Natural killer cell treated with Interleukin-12 subunit alpha and Interleukin-12 subunit beta and Interleukin-15 and Interleukin-18, amount 100 ng/mL, for 72 hours (primary cell): ENCODE measurements around the gene ZCCHC2. TPM values are rescaled to one million over a fixed set of nuclear protein-coding genes. Genes with fewer than 3 reads are reported as not detected.
A peak's percentile ranks its signal among the peaks of the same experiment; 100 is the strongest.

Experiments used
- ATAC-seq, 2 donors: fragments of 150-1000 bp; cut with Tn5 transposase in 1 of 2; sonication (Bioruptor Pico), chemical (Tn5 transposase) in 1 of 2; 2 replicates each; pipeline ENCODE4 v1.10.0; 2021
- DNase-seq: peaks from one replicate; pipeline ENCODE4 v3.0.0; 2022; ENCODE audit warnings: low spot score
- H3K27ac Mint-ChIP-seq, 2 donors: 1 replicate in 1 of 2; 2 replicates in 1 of 2; pipeline ENCODE4 v1.8.0; 2022; ENCODE audit warnings: mixed read lengths in 2 of 2, mild to moderate bottlenecking in 1 of 2, moderate library complexity in 1 of 2
- H3K27me3 Mint-ChIP-seq, 2 donors: 1 replicate in 1 of 2; 2 replicates in 1 of 2; pipeline ENCODE4 v1.8.0; 2022; ENCODE audit warnings: mixed read lengths in 2 of 2
- H3K36me3 Mint-ChIP-seq: one replicate; pipeline ENCODE4 v1.8.0; 2022; ENCODE audit warnings: mixed read lengths
- H3K4me1 Mint-ChIP-seq, 2 donors: 1 replicate in 1 of 2; 2 replicates in 1 of 2; pipeline ENCODE4 v1.8.0; 2022; ENCODE audit warnings: low read depth in 2 of 2, mixed read lengths in 2 of 2, mild to moderate bottlenecking in 1 of 2
- H3K4me3 Mint-ChIP-seq: one replicate; pipeline ENCODE4 v1.8.0; 2022; ENCODE audit warnings: mixed read lengths
- H3K9me3 Mint-ChIP-seq: 2 replicates; pipeline ENCODE4 v1.8.0; 2022; ENCODE audit warnings: mixed read lengths
- total RNA-seq, 2 donors: library from RNA; stranded (reverse); gene quantifications; one replicate each; pipeline ENCODE4 v1.2.3, GENCODE V29; 2022

Gene ZCCHC2
- total RNA-seq, 2 donors from 2014 or later = 46.3 to 51.2 TPM

- peaks cover 33 to 45% of the 10 kb centered on the region in 2 donors for H3K4me1 Mint-ChIP-seq
- no peaks in the 10 kb centered on the region for H3K36me3 Mint-ChIP-seq
- peak overlapping the region; percentile 48 for H3K4me3 Mint-ChIP-seq
- H3K27ac Mint-ChIP-seq = peak overlapping the region; percentile 76 to 86
- no peaks in the 10 kb centered on the region for H3K27me3 Mint-ChIP-seq
- H3K9me3 Mint-ChIP-seq = no peaks in the 10 kb centered on the region
- ATAC-seq (peak; percentile 77 to 87), DNase-seq (peak; percentile 80)
Measured at GRCh38 chr18:62584241-62585120, 61.7 kb downstream of the ZCCHC2 start.

- Mint-ChIP-seq H3K36me3 (no peaks in the 10 kb centered on the region), H3K4me1 (peaks cover 31 to 45% of the 10 kb centered on the region in 2 donors), H3K27ac (peak overlapping the region; percentile 76 to 86), H3K27me3 (no peaks in the 10 kb centered on the region), H3K4me3 (peak overlapping the region; percentile 48), H3K9me3 (no peaks in the 10 kb centered on the region)
- DNase-seq = no peak
- peak; percentile 72 to 75 for ATAC-seq
Measured at GRCh38 chr18:62585274-62586150, 62.7 kb downstream of the ZCCHC2 start.

- DNase-seq (peak; percentile 78), ATAC-seq (peak; percentile 82 to 83)
- Mint-ChIP-seq H3K9me3 (no peaks in the 10 kb centered on the region), H3K27me3 (no peaks in the 10 kb centered on the region), H3K4me3 (peak overlapping the region; percentile 48), H3K4me1 (peaks cover 31 to 45% of the 10 kb centered on the region in 2 donors), H3K27ac (peak overlapping the region; percentile 76 to 86), H3K36me3 (no peaks in the 10 kb centered on the region)
Measured at GRCh38 chr18:62586151-62586774, 63.4 kb downstream of the ZCCHC2 start.

GRCh38 chr18:62586781-62587487 is 64.1 kb downstream of the ZCCHC2 start:
- H3K27ac Mint-ChIP-seq = peak overlapping the region; percentile 76 to 86
- H3K4me3 Mint-ChIP-seq = peak overlapping the region; percentile 48
- DNase-seq (no peak), ATAC-seq (no peak)
- no peaks in the 10 kb centered on the region for H3K27me3 Mint-ChIP-seq
- no peaks in the 10 kb centered on the region for H3K9me3 Mint-ChIP-seq
- H3K4me1 Mint-ChIP-seq = peaks cover 31 to 45% of the 10 kb centered on the region in 2 donors
- no peaks in the 10 kb centered on the region for H3K36me3 Mint-ChIP-seq

DNA sequence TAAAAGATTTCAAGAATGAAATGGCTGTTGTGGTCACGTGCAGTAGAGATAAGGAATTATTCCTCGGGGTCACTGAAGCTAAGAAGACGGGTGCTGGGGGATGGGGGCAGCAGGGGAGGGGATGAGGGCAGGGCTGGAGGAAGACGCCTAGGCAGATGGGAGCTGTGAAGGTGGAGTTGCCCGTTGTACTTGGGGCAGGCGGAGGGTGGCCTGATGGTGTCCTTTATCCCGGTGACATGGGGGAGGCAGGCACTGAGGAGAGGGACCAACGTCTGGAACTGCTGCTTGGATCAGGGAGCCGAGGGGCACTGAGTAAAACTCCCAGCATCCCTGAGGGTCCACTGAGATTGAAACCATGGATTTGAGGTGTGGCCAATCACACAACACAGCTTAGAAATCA is 64.9 kb downstream of the ZCCHC2 start:
- Mint-ChIP-seq H3K4me1 (peaks cover 31 to 45% of the 10 kb centered on the region in 2 donors), H3K4me3 (no peak overlapping the region), H3K9me3 (no peaks in the 10 kb centered on the region), H3K27me3 (peaks cover 4 to 6% of the 10 kb centered on the region in 2 donors), H3K36me3 (no peaks in the 10 kb centered on the region), H3K27ac (no peak overlapping the region)
- ATAC-seq = no peak
- no peak for DNase-seq

DNA sequence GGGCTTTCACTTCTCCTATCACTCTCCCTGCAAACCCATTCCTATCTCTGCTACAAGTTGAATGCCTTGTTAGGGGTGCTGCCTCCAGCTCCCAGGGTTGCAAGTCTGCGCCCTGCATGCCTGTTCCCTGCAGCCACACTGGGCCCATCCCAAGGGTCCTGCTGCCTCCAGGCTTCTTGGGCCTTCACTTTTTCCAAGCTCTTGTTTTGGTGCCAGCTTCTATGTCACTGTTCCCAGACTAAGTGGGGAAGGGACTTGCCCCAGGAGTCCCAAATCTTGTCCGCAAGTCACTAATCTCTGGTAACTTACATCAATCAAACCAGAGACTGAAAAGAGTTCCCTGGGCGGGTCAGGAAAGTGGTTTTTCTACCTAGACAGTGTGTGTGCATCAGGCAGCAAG is 65.4 kb downstream of the ZCCHC2 start:
- no peaks in the 10 kb centered on the region for H3K9me3 Mint-ChIP-seq

DNA sequence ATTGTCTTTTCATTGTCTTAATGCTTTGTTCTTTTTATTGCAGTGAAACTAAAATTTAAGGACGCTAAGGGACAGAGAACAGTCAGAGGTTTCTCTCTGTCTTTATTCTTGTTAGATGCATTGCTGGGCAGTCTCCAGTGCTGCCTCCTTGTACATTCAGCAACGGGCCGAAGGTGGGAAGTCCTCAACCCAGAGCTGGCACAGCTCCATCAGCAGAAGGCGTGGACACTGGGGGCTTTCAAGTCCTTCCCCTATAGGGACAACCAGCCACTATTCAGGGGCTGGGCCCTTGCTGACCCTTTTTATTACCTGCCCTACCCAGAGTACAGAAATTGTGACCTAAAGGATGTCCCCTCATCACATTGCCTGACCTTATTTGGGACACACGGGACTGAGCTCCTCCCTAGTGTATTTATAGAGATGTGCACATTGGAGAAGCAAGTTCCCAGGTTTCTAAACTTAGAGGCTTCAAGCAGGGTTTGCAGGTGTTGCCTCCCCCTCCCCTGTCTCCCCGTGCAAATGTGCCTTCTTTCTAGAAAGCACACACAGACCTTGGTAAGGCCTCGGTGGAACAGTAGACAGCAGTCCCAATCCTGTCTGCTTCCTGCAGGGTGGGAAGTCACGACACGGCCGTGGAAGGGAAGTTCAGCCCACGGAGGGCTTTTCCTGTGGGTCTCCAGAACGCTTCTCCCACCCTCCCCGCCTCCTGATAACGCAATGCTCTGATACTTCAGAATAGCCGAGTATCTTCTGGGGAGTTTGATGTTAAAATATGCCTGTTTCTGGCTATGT is 68.2 kb downstream of the ZCCHC2 start:
- DNase-seq (no peak), ATAC-seq (no peak)
- H3K9me3 Mint-ChIP-seq = no peaks in the 10 kb centered on the region
- peaks cover 4 to 6% of the 10 kb centered on the region in 2 donors for H3K27me3 Mint-ChIP-seq
- H3K4me3 Mint-ChIP-seq = no peak overlapping the region
- H3K36me3 Mint-ChIP-seq = no peaks in the 10 kb centered on the region
- no peak overlapping the region for H3K27ac Mint-ChIP-seq
- H3K4me1 Mint-ChIP-seq = peaks cover 9 to 13% of the 10 kb centered on the region in 2 donors

More for the DNA sequence above, 65.4 kb downstream of the ZCCHC2 start:
- H3K27ac Mint-ChIP-seq = no peak overlapping the region
- no peak for ATAC-seq
- H3K27me3 Mint-ChIP-seq = peaks cover 4 to 6% of the 10 kb centered on the region in 2 donors
- H3K4me3 Mint-ChIP-seq = no peak overlapping the region
- peaks cover 31 to 41% of the 10 kb centered on the region in 2 donors for H3K4me1 Mint-ChIP-seq
- H3K36me3 Mint-ChIP-seq = no peaks in the 10 kb centered on the region
- no peak for DNase-seq

GRCh38 chr18:62596145-62597005 is 73.5 kb downstream of the ZCCHC2 start:
- Mint-ChIP-seq H3K4me1 (no peaks in the 10 kb centered on the region), H3K27ac (no peak overlapping the region), H3K27me3 (peaks cover 30 to 50% of the 10 kb centered on the region in 2 donors), H3K4me3 (no peak overlapping the region), H3K36me3 (no peaks in the 10 kb centered on the region), H3K9me3 (no peaks in the 10 kb centered on the region)
- DNase-seq (no peak), ATAC-seq (peak; percentile 11 to 51)

- H3K27ac Mint-ChIP-seq = no peak overlapping the region
- no peaks in the 10 kb centered on the region for H3K4me1 Mint-ChIP-seq
- no peak overlapping the region for H3K4me3 Mint-ChIP-seq
- H3K27me3 Mint-ChIP-seq = peaks cover 40 to 76% of the 10 kb centered on the region in 2 donors
- H3K36me3 Mint-ChIP-seq = no peaks in the 10 kb centered on the region
- ATAC-seq (no peak), DNase-seq (no peak)
- H3K9me3 Mint-ChIP-seq = no peaks in the 10 kb centered on the region
Measured at GRCh38 chr18:62601871-62602270, 79.0 kb downstream of the ZCCHC2 start.

- H3K4me3 Mint-ChIP-seq = no peak overlapping the region
- no peak overlapping the region for H3K27ac Mint-ChIP-seq
- ATAC-seq = no peak
- no peak for DNase-seq
- no peaks in the 10 kb centered on the region for H3K36me3 Mint-ChIP-seq
- H3K4me1 Mint-ChIP-seq = no peaks in the 10 kb centered on the region
- H3K9me3 Mint-ChIP-seq = no peaks in the 10 kb centered on the region
- peaks cover 35 to 69% of the 10 kb centered on the region in 2 donors for H3K27me3 Mint-ChIP-seq
Measured at GRCh38 chr18:62602706-62603105, 79.9 kb downstream of the ZCCHC2 start.

DNA sequence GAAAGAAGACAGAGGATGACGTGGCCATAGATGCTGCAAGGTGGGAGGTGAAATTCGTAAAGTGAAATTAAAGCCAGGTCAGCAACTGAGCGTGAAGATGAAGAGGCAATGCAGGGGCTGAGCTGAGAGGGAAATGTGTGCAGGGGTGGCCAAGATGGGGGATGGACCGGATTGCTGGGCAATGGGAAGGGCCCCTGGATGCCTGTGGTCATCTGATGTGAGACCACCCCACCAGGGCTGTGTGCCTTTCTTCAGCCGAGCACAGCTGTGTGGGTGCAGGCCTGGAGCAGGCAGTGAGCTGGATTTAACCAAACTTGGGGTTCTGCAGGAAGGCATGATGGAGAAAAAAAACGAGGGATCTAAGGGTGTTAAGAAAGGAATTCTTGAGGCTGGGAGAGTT is 80.4 kb downstream of the ZCCHC2 start:
- peaks cover 35 to 64% of the 10 kb centered on the region in 2 donors for H3K27me3 Mint-ChIP-seq

GRCh38 chr18:62603979-62604378 is 81.2 kb downstream of the ZCCHC2 start:
- no peak for ATAC-seq
- Mint-ChIP-seq H3K4me1 (no peaks in the 10 kb centered on the region), H3K27me3 (peaks cover 28 to 56% of the 10 kb centered on the region in 2 donors), H3K27ac (no peak overlapping the region), H3K36me3 (no peaks in the 10 kb centered on the region), H3K9me3 (no peaks in the 10 kb centered on the region), H3K4me3 (no peak overlapping the region)
- no peak for DNase-seq

More for the DNA sequence above, 80.4 kb downstream of the ZCCHC2 start:
- Mint-ChIP-seq H3K4me3 (no peak overlapping the region), H3K36me3 (no peaks in the 10 kb centered on the region), H3K9me3 (no peaks in the 10 kb centered on the region), H3K4me1 (no peaks in the 10 kb centered on the region), H3K27ac (no peak overlapping the region)
- ATAC-seq = no peak
- DNase-seq = no peak
